WTC11 (cell line): ENCODE data around the gene SPG21.

Experiments used
- CBFB ChIP-seq: sonication (generic); formaldehyde crosslinking; IDR thresholded peaks from 2 replicates; pipeline ENCODE4 v1.8.1; 2022; ENCODE audit warnings: mild to moderate bottlenecking, low read depth, missing genetic modification reagents
- CREM ChIP-seq: sonication (generic); formaldehyde crosslinking; IDR thresholded peaks from 2 replicates; pipeline ENCODE4 v1.8.1; 2022; ENCODE audit warnings: mild to moderate bottlenecking, missing genetic modification reagents, moderate library complexity
- ESRRA ChIP-seq: sonication (generic); formaldehyde crosslinking; IDR thresholded peaks from 2 replicates; pipeline ENCODE4 v1.8.1; 2022; ENCODE audit warnings: mild to moderate bottlenecking, missing genetic modification reagents, borderline replicate concordance
- SP1 ChIP-seq: sonication (generic); formaldehyde crosslinking; conservative IDR thresholded peaks from 2 replicates; pipeline ENCODE4 v1.8.1; 2022; ENCODE audit warnings: missing genetic modification reagents
- ZNF396 ChIP-seq: fragments of 250-450 bp; sonication (Bioruptor Pico); IDR thresholded peaks from 2 replicates; pipeline ENCODE4 v1.8.0; 2021; ENCODE audit warnings: mild to moderate bottlenecking, moderate library complexity, borderline replicate concordance
- TF ChIP-seq, protein P1 (sequence below): fragments of 200-600 bp; IDR thresholded peaks from 2 replicates; pipeline ENCODE4 v1.8.0; 2022; ENCODE audit warnings: antibody characterized with exemption
- TF ChIP-seq, protein P2 (sequence below): sonication (generic); formaldehyde crosslinking; IDR thresholded peaks from 2 replicates; pipeline ENCODE4 v1.8.1; 2023; ENCODE audit warnings: mild to moderate bottlenecking, missing genetic modification reagents, moderate library complexity
- TF ChIP-seq, protein P3 (sequence below): sonication (generic); formaldehyde crosslinking; IDR thresholded peaks from 2 replicates; pipeline ENCODE4 v1.8.0; 2022; ENCODE audit warnings: mild to moderate bottlenecking, missing genetic modification reagents
- TF ChIP-seq, protein P4 (sequence below): sonication (generic); formaldehyde crosslinking; IDR thresholded peaks from 2 replicates; pipeline ENCODE4 v1.8.0; 2022; ENCODE audit warnings: mild to moderate bottlenecking, missing genetic modification reagents

DNA sequence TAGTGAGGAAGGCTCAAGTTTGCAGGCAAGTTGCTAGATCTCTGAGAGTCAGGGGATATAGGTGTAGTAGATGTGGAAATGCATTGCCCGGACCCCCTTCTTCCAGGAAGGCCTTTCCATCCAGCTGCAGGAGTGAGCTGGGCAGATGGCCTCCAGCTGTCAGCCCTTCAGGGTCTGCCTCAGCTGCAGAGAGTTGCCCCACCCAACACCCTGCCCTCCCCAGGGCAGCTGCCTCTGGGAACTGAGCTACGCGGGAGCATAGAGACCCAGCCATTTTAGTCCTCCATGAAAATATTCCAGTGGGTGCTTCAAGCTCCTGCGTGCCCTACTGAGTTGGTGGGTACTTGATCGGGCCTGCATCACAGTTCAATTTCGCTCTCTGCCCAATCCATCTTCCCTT is 29.6 kb downstream of the SPG21 start:
- TF ChIP-seq, protein P1, sequence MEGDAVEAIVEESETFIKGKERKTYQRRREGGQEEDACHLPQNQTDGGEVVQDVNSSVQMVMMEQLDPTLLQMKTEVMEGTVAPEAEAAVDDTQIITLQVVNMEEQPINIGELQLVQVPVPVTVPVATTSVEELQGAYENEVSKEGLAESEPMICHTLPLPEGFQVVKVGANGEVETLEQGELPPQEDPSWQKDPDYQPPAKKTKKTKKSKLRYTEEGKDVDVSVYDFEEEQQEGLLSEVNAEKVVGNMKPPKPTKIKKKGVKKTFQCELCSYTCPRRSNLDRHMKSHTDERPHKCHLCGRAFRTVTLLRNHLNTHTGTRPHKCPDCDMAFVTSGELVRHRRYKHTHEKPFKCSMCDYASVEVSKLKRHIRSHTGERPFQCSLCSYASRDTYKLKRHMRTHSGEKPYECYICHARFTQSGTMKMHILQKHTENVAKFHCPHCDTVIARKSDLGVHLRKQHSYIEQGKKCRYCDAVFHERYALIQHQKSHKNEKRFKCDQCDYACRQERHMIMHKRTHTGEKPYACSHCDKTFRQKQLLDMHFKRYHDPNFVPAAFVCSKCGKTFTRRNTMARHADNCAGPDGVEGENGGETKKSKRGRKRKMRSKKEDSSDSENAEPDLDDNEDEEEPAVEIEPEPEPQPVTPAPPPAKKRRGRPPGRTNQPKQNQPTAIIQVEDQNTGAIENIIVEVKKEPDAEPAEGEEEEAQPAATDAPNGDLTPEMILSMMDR: no peak
- no peak for TF ChIP-seq CREM (CRISPR knock-in tag)
- TF ChIP-seq, protein P2, sequence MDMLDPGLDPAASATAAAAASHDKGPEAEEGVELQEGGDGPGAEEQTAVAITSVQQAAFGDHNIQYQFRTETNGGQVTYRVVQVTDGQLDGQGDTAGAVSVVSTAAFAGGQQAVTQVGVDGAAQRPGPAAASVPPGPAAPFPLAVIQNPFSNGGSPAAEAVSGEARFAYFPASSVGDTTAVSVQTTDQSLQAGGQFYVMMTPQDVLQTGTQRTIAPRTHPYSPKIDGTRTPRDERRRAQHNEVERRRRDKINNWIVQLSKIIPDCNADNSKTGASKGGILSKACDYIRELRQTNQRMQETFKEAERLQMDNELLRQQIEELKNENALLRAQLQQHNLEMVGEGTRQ (CRISPR knock-in tag): no peak
- TF ChIP-seq CBFB (CRISPR knock-in tag): no peak
- no peak for TF ChIP-seq ESRRA (CRISPR knock-in tag)
- TF ChIP-seq ZNF396 (CRISPR knock-in tag): no peak
- no peak for TF ChIP-seq SP1 (CRISPR knock-in tag)
- TF ChIP-seq, protein P3, sequence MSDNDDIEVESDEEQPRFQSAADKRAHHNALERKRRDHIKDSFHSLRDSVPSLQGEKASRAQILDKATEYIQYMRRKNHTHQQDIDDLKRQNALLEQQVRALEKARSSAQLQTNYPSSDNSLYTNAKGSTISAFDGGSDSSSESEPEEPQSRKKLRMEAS: no peak
- TF ChIP-seq, protein P4, sequence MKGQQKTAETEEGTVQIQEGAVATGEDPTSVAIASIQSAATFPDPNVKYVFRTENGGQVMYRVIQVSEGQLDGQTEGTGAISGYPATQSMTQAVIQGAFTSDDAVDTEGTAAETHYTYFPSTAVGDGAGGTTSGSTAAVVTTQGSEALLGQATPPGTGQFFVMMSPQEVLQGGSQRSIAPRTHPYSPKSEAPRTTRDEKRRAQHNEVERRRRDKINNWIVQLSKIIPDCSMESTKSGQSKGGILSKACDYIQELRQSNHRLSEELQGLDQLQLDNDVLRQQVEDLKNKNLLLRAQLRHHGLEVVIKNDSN (CRISPR knock-in tag): no peak
